Measurements from ENCODE around the gene SMTNL2.

DNA sequence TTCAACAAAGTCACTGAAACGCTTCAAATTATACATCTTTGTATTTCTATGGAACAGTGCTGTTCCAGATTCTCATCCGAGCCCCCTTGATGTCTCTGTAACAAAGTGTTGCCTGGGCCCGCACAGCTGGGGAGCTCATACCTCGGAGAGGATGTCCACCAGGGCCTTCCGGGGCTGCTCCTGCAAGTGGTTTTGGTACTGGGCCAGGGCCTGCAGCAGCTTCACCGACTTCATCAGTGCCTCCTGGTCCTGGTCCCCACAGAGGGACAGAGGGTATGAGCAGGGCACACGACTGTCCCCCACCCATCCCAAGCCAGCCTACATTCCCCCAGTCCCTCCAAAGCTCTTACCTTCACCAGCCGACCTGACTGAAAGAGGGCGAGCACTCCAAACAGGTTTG is 30.7 kb upstream of the SMTNL2 start:
- no peak for TF ChIP-seq CTCF (IDR thresholded peaks at IDR 0.05; ENCODE audit: poor library complexity)
- no peak for TF ChIP-seq EZH2phosphoT487 (IDR thresholded peaks at IDR 0.05; ENCODE audit: low read depth, severe bottlenecking, unreplicated experiment)
- no peak for TF ChIP-seq EZH2 (IDR thresholded peaks at IDR 0.05; ENCODE audit: borderline replicate concordance)
